Cardiac muscle cell (in vitro differentiated cells and primary cell): Measurements from ENCODE around the gene PLXNA2. TPM values are rescaled to one million over a fixed set of nuclear protein-coding genes. Genes with fewer than 3 reads are reported as not detected.
A peak's percentile ranks its signal among the peaks of the same experiment; 100 is the strongest.

Experiments used
- DNase-seq, 2 donors: peaks; one replicate each; pipeline versions ENCODE4 v3.0.0 to v3.0.0-alpha.2; 2010 to 2017; ENCODE audit warnings: low read depth in 1 of 2, low spot score in 1 of 2
- H3K27ac ChIP-seq: fragments of 200-600 bp; sonication (generic); 2 replicates; pipeline ENCODE4 v1.5.1; 2016
- H3K27me3 ChIP-seq: fragments of 200-600 bp; sonication (generic); 2 replicates; pipeline ENCODE4 v1.6.0; 2016; ENCODE audit warnings: control low read depth
- H3K36me3 ChIP-seq: fragments of 200-600 bp; sonication (generic); 2 replicates; pipeline ENCODE4 v1.5.1; 2016; ENCODE audit warnings: control low read depth
- H3K4me1 ChIP-seq: fragments of 200-600 bp; sonication (generic); 2 replicates; pipeline ENCODE4 v1.8.1; 2017; ENCODE audit warnings: low read depth, mild to moderate bottlenecking, mixed run types
- H3K4me3 ChIP-seq: fragments of 200-600 bp; sonication (generic); 2 replicates; pipeline ENCODE4 v1.5.1; 2016; ENCODE audit warnings: mild to moderate bottlenecking
- H3K9me3 ChIP-seq: fragments of 200-600 bp; sonication (generic); 2 replicates; pipeline ENCODE4 v1.5.1; 2017; ENCODE audit warnings: low read depth, mild to moderate bottlenecking, control low read depth
- polyA plus RNA-seq: library from polyadenylated mRNA; unstranded; fragments of >200 nt; fragmentation: Nextera tagmentation; extraction: Ambion mirVana; gene quantifications from 2 replicates; pipeline ENCODE4 v1.2.1, GENCODE V29; 2016
- total RNA-seq: library from RNA; depleted of rRNA; stranded (reverse); fragments of >200 nt; gene quantifications from 2 replicates; pipeline ENCODE4 v1.2.3, GENCODE V29; 2016
- TF ChIP-seq, protein P1 (sequence below): IDR thresholded peaks from 2 replicates; pipeline ENCODE4 v1.5.1; 2012; ENCODE audit warnings: low read depth, mild to moderate bottlenecking, low read length

The PLXNA2 gene
- total and polyA plus RNA-seq, 2 experiments from 2014 or later = 23.2 to 55.3 TPM

DNA sequence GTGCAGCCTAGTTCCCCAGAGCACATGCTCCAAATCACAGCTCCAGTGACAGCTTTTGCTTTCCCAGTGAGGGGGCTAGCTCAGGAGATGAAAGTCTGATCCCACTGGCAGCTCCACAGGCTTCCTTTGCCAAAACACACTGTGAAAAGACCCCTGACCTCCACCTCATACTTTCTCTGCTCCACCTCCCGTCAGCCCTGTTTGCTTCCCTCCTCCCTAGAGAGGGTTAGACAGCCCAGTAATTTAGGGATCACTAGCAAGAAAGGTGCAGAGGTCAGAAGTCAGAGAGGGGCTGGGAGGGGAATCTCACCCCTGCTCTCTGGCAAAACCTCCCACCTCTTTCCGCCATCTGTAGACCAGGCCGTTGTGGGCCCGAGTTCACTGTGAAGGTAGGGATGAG is 62.8 kb downstream of the PLXNA2 start:
- H3K4me1 ChIP-seq = peaks cover 52% of the 10 kb centered on the region
- TF ChIP-seq, protein P1, sequence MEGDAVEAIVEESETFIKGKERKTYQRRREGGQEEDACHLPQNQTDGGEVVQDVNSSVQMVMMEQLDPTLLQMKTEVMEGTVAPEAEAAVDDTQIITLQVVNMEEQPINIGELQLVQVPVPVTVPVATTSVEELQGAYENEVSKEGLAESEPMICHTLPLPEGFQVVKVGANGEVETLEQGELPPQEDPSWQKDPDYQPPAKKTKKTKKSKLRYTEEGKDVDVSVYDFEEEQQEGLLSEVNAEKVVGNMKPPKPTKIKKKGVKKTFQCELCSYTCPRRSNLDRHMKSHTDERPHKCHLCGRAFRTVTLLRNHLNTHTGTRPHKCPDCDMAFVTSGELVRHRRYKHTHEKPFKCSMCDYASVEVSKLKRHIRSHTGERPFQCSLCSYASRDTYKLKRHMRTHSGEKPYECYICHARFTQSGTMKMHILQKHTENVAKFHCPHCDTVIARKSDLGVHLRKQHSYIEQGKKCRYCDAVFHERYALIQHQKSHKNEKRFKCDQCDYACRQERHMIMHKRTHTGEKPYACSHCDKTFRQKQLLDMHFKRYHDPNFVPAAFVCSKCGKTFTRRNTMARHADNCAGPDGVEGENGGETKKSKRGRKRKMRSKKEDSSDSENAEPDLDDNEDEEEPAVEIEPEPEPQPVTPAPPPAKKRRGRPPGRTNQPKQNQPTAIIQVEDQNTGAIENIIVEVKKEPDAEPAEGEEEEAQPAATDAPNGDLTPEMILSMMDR = no peak

DNA sequence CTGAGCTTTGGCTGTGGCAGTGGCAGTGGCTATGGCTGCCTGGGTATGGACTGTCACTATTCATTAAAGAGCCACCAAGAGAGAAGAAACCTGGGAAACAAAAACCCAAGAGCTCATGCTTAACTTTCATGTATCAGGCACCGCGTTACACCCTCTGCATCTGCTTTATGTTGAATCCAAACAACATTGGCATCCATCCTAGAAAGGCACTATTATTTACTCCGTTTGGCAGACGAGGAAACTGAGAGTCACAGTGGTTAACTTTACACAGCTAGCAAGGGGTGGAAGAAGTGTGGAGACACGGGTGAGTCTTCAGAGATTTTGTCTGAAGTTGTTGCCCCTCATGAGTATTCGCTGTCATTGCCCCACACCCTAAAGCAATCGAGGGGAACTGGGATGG is 63.8 kb downstream of the PLXNA2 start:
- H3K4me1 ChIP-seq = peaks cover 54% of the 10 kb centered on the region
- H3K36me3 ChIP-seq = no peaks in the 10 kb centered on the region

More for the DNA sequence above, 62.8 kb downstream of the PLXNA2 start:
- Histone ChIP-seq H3K27ac (no peak overlapping the region), H3K27me3 (no peaks in the 10 kb centered on the region), H3K36me3 (no peaks in the 10 kb centered on the region), H3K4me3 (no peak overlapping the region), H3K9me3 (no peaks in the 10 kb centered on the region)
- DNase-seq = no peak

GRCh38 chr1:208179961-208180409 is 64.2 kb downstream of the PLXNA2 start:
- H3K9me3 ChIP-seq = no peaks in the 10 kb centered on the region
- peaks cover 51% of the 10 kb centered on the region for H3K4me1 ChIP-seq
- DNase-seq = peak in 1 of 2 donors; percentile 53
- H3K36me3 ChIP-seq = no peaks in the 10 kb centered on the region
- H3K27me3 ChIP-seq = no peaks in the 10 kb centered on the region
- TF ChIP-seq, protein P1 = no peak
- no peak overlapping the region for H3K4me3 ChIP-seq
- no peak overlapping the region for H3K27ac ChIP-seq

More for the DNA sequence above, 63.8 kb downstream of the PLXNA2 start:
- DNase-seq = no peak
- Histone ChIP-seq H3K4me3 (no peak overlapping the region), H3K9me3 (no peaks in the 10 kb centered on the region), H3K27me3 (no peaks in the 10 kb centered on the region), H3K27ac (no peak overlapping the region)
- TF ChIP-seq, protein P1 = no peak

DNA sequence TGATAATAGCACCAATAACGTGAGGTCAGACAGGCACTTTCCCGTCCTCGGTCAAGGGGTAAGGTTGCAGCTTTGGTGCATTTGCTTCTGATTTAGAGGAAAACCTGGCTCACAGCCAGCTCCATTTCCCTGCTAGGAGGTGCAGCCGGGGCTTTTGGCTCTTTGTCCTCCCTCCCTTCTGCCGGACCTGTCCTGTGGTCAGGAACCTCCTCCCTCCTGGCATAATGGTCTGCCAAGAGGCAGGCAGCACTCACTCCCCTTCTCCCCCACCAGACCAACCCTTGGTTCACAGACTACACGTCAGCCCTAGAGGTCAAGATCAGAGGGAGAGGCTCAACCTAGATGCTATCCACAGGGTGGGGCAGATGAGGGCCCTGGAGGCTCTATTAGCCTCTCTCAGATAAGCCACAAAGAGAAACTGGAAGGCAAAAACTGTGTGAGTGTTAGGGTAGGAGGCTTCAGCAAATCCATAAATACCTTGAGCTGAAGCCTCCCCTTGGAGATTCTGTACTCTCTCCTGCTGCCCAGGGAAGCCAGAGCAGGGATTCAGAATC is 64.8 kb downstream of the PLXNA2 start:
- no peaks in the 10 kb centered on the region for H3K27me3 ChIP-seq
- H3K27ac ChIP-seq = no peak overlapping the region
- H3K36me3 ChIP-seq = no peaks in the 10 kb centered on the region
- no peak for DNase-seq
- no peak overlapping the region for H3K4me3 ChIP-seq
- no peaks in the 10 kb centered on the region for H3K9me3 ChIP-seq
- peaks cover 51% of the 10 kb centered on the region for H3K4me1 ChIP-seq
- TF ChIP-seq, protein P1 = no peak

GRCh38 chr1:208178091-208178529 is 66.1 kb downstream of the PLXNA2 start:
- H3K4me3 ChIP-seq = no peak overlapping the region
- H3K4me1 ChIP-seq = peaks cover 44% of the 10 kb centered on the region
- H3K9me3 ChIP-seq = no peaks in the 10 kb centered on the region
- TF ChIP-seq, protein P1 = no peak
- no peak overlapping the region for H3K27ac ChIP-seq
- H3K36me3 ChIP-seq = no peaks in the 10 kb centered on the region
- DNase-seq = no peak
- no peaks in the 10 kb centered on the region for H3K27me3 ChIP-seq
